Endothelial cell of umbilical vein (primary cell): Measurements from ENCODE around the gene CILP2. TPM values are rescaled to one million over a fixed set of nuclear protein-coding genes. Genes with fewer than 3 reads are reported as not detected.

Experiments used
- BruUV-seq: library from RNA; stranded (reverse); fragments of 400-500 nt; replicated peaks from 2 replicates; lab custom pipeline; 2021; lab: Mats Ljungman, UMichigan
- CTCF ChIA-PET: fragments of 300-600, 350-600 bp; sonication (Branson Sonifier 250); formaldehyde crosslinking; loops from one replicate; lab custom pipeline; 2021; ENCODE audit warnings: antibody characterized with exemption, inconsistent platforms; lab: Charles Lee
- POLR2A ChIA-PET: fragments of 300-600, 350-600 bp; sonication (Branson Sonifier 250); formaldehyde crosslinking; loops from one replicate; lab custom pipeline; 2021; ENCODE audit warnings: antibody characterized with exemption, inconsistent platforms; lab: Charles Lee
- DNase-seq: peaks from one replicate; pipeline ENCODE4 v3.0.0-alpha.2; 2011; ENCODE audit warnings: low read depth, low spot score
- FAIRE-seq: peaks from 2 replicates; lab custom pipeline; 2011; peaks lifted over from hg19 to GRCh38; lab: Jason Lieb, UNC
- H2AFZ ChIP-seq: 2 replicates; pipeline ENCODE4 v1.6.0; 2012; ENCODE audit warnings: low read depth, low read length, control low read depth, inconsistent platforms
- H3K27ac ChIP-seq: 2 replicates; pipeline ENCODE4 v1.5.1; 2011; ENCODE audit warnings: low read depth, mild to moderate bottlenecking, control low read depth, low read length, moderate library complexity; ENCODE audit not compliant: insufficient read depth
- H3K27me3 ChIP-seq, 2 experiments: 2 replicates each; pipeline versions ENCODE4 v1.6.0 to v1.6.1; 2011; ENCODE audit warnings: low read length in 2 of 2, mixed read lengths in 1 of 2; ENCODE audit not compliant: control insufficient read depth in 2 of 2, insufficient read depth in 2 of 2
- H3K36me3 ChIP-seq, 2 experiments: 2 replicates in 1 of 2; 3 replicates in 1 of 2; pipeline ENCODE4 v1.5.1; 2011; ENCODE audit warnings: low read length in 2 of 2, mild to moderate bottlenecking in 1 of 2, moderate library complexity in 1 of 2; ENCODE audit not compliant: control insufficient read depth in 2 of 2, insufficient read depth in 2 of 2; ENCODE audit errors: extremely low read depth in 1 of 2
- H3K4me1 ChIP-seq: 3 replicates; pipeline ENCODE4 v1.5.1; 2011; ENCODE audit warnings: mild to moderate bottlenecking, low read length; ENCODE audit not compliant: control insufficient read depth, insufficient read depth; ENCODE audit errors: extremely low read depth
- H3K4me2 ChIP-seq: 2 replicates; pipeline ENCODE4 v1.6.1; 2011; ENCODE audit warnings: low read length, control low read depth, mixed read lengths; ENCODE audit not compliant: insufficient read depth
- H3K4me3 ChIP-seq, 3 experiments: fragments of 200-600 bp in 1 of 3; sonication (generic), shearing (Covaris generic) in 1 of 3; replicated peaks in 1 of 3; 2 replicates each; pipeline ENCODE4 v1.5.1; 2011 to 2016; ENCODE audit warnings: control low read depth in 3 of 3, low read length in 3 of 3, mild to moderate bottlenecking in 2 of 3, inconsistent platforms in 1 of 3, low read depth in 1 of 3, moderate library complexity in 1 of 3; ENCODE audit not compliant: insufficient read depth in 1 of 3
- H3K79me2 ChIP-seq: 2 replicates; pipeline ENCODE4 v1.6.0; 2012; ENCODE audit warnings: low read length, inconsistent platforms; ENCODE audit not compliant: control insufficient read depth, insufficient read depth
- H3K9ac ChIP-seq: replicated peaks from 2 replicates; pipeline ENCODE3; 2011; ENCODE audit warnings: low read length, control low read depth; ENCODE audit not compliant: insufficient read depth; ENCODE audit errors: extremely low read depth
- H3K9me1 ChIP-seq: replicated peaks from 3 replicates; pipeline ENCODE4 v1.6.0; 2011; ENCODE audit warnings: mild to moderate bottlenecking, low read length; ENCODE audit not compliant: control insufficient read depth, insufficient read depth; ENCODE audit errors: extremely low read depth
- H3K9me3 ChIP-seq: replicated peaks from 2 replicates; pipeline ENCODE4 v1.5.1; 2012; ENCODE audit warnings: low read length, inconsistent platforms; ENCODE audit not compliant: control insufficient read depth, insufficient read depth
- H4K20me1 ChIP-seq: replicated peaks from 2 replicates; pipeline ENCODE3; 2011; ENCODE audit warnings: mild to moderate bottlenecking, low read length; ENCODE audit not compliant: control insufficient read depth, insufficient read depth; ENCODE audit errors: extremely low read depth
- EZH2 ChIP-seq: IDR thresholded peaks from 2 replicates; pipeline ENCODE4 v1.6.1; 2012; ENCODE audit warnings: borderline replicate concordance, low read depth, mild to moderate bottlenecking, moderate library complexity, low read length, inconsistent platforms; ENCODE audit not compliant: severe bottlenecking
- FOS ChIP-seq: IDR thresholded peaks from 2 replicates; pipeline ENCODE4 v1.6.1; 2011; ENCODE audit warnings: mild to moderate bottlenecking, low read length, moderate library complexity, borderline replicate concordance; ENCODE audit not compliant: insufficient read depth
- GATA2 ChIP-seq: IDR thresholded peaks from 2 replicates; pipeline ENCODE4 v1.7.0; 2011; ENCODE audit warnings: low read depth, mild to moderate bottlenecking, moderate library complexity, mixed read lengths, low read length; ENCODE audit not compliant: insufficient read length, insufficient read depth
- JUN ChIP-seq: IDR thresholded peaks from 2 replicates; pipeline ENCODE4 v1.6.1; 2011; ENCODE audit warnings: borderline replicate concordance, low read depth; ENCODE audit not compliant: insufficient read length, insufficient read depth
- MAX ChIP-seq: IDR thresholded peaks from 2 replicates; pipeline ENCODE4 v1.6.1; 2011; ENCODE audit not compliant: insufficient read depth, insufficient read length
- MYC ChIP-seq: IDR thresholded peaks from one replicate; pipeline ENCODE4 v1.6.1; 2011; ENCODE audit warnings: mild to moderate bottlenecking, low read depth, low read length
- POLR2A ChIP-seq: IDR thresholded peaks from 2 replicates; pipeline ENCODE4 v1.6.1; 2012; ENCODE audit warnings: low read depth, mild to moderate bottlenecking, control low read depth, low read length
- POLR2AphosphoS5 ChIP-seq: IDR thresholded peaks from 2 replicates; pipeline ENCODE4 v1.6.1; 2012; ENCODE audit warnings: low read depth, mild to moderate bottlenecking, control low read depth, low read length, moderate library complexity; ENCODE audit not compliant: insufficient read depth
- dilution Hi-C: fragments of 300-500 bp; cut with MboI; formaldehyde crosslinking; loops from one replicate; pipeline ENCODE4 v1.15.0; 2019; ENCODE audit warnings: low sequenced_read_pairs; ENCODE audit not compliant: extremely low pct_ligation_motif_present
- intact Hi-C: fragments of 100-400 bp; cut with micrococcal nuclease; formaldehyde crosslinking; loops from one replicate; pipeline ENCODE4 v1.10.0; 2022
- polyA plus RNA-seq, 4 experiments: library from polyadenylated mRNA; depleted of rRNA in 3 of 4; stranded (reverse) in 3 of 4; unstranded in 1 of 4; fragments of >200 nt; gene quantifications; 2 replicates each; pipeline versions ENCODE4 v1.2.1 to v1.2.3, GENCODE V29; 2011 to 2012; ENCODE audit warnings: missing spikeins in 1 of 4
- total RNA-seq: library from RNA; stranded (reverse); gene quantifications from 2 replicates; pipeline ENCODE4 v1.2.3, GENCODE V29; 2021
- TF ChIP-seq, protein P1 (sequence below), 2 donors: IDR thresholded peaks; 1 replicate in 1 of 2; 2 replicates in 1 of 2; pipeline ENCODE4 v1.5.1; 2011; ENCODE audit warnings: low read length in 2 of 2, mild to moderate bottlenecking in 2 of 2, moderate library complexity in 2 of 2, control low read depth in 1 of 2, inconsistent platforms in 1 of 2, low read depth in 1 of 2; ENCODE audit not compliant: insufficient read depth in 1 of 2; ENCODE audit errors: extremely low read depth in 1 of 2

The CILP2 gene
- total and polyA plus RNA-seq, 2 donors (not counting 3 experiments of a cell fraction or from before 2014, with no cell fraction given): 0.01 TPM; not detected in 1

- dilution Hi-C loops (no loop called here), intact Hi-C loops (no loop called here)
- H3K9ac ChIP-seq: no peak overlapping the region
- TF ChIP-seq JUN (no peak), MYC (no peak), GATA2 (no peak), FOS (no peak), MAX (no peak), POLR2AphosphoS5 (no peak), EZH2 (no peak), POLR2A (no peak)
- TF ChIP-seq, protein P1, sequence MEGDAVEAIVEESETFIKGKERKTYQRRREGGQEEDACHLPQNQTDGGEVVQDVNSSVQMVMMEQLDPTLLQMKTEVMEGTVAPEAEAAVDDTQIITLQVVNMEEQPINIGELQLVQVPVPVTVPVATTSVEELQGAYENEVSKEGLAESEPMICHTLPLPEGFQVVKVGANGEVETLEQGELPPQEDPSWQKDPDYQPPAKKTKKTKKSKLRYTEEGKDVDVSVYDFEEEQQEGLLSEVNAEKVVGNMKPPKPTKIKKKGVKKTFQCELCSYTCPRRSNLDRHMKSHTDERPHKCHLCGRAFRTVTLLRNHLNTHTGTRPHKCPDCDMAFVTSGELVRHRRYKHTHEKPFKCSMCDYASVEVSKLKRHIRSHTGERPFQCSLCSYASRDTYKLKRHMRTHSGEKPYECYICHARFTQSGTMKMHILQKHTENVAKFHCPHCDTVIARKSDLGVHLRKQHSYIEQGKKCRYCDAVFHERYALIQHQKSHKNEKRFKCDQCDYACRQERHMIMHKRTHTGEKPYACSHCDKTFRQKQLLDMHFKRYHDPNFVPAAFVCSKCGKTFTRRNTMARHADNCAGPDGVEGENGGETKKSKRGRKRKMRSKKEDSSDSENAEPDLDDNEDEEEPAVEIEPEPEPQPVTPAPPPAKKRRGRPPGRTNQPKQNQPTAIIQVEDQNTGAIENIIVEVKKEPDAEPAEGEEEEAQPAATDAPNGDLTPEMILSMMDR (IDR thresholded peaks at IDR 0.05; ENCODE audit: extremely low read depth in 1 of 2, insufficient read depth in 1 of 2, low read depth in 1 of 2, low read length in 2 of 2): no peak
- no peaks in the 10 kb centered on the region for H3K27me3 ChIP-seq
- ChIA-PET POLR2A (no interaction called here), CTCF (interaction anchor here (1.7 kb wide), 1 partner anchor 15 kb away, joined by 14 read pairs; no protein-coding TSS in a partner anchor)
- H2AFZ ChIP-seq: no peak overlapping the region
- H3K9me3 ChIP-seq: no peaks in the 10 kb centered on the region
- DNase-seq (no peak), FAIRE-seq (no peak)
- BruUV-seq: no TSS peak
- H3K4me3 ChIP-seq: no peak overlapping the region
- H3K36me3 ChIP-seq: no peaks in the 10 kb centered on the region
- H4K20me1 ChIP-seq: no peaks in the 10 kb centered on the region
- no peaks in the 10 kb centered on the region for H3K9me1 ChIP-seq
- no peak overlapping the region for H3K4me2 ChIP-seq
- H3K79me2 ChIP-seq: no peaks in the 10 kb centered on the region
- H3K27ac ChIP-seq: no peak overlapping the region
- no peaks in the 10 kb centered on the region for H3K4me1 ChIP-seq
These were observed 8.7 kb downstream of the CILP2 start for GRCh38 chr19:19546751-19547162.
